Activated CD8-positive, alpha-beta memory T cell treated with anti-CD3 and anti-CD28 coated beads for 36 hours (primary cell): ENCODE measurements around the gene VANGL2. TPM values are rescaled to one million over a fixed set of nuclear protein-coding genes. Genes with fewer than 3 reads are reported as not detected.
"Not testable (repeated sequence)": the region's sequence is repeated elsewhere in the genome, so short reads cannot be mapped to it uniquely, and the experiment has no call there.

ENCODE experiments used
- CTCF ChIA-PET: fragments of 350-600 bp; sonication (Branson Sonifier 250); formaldehyde crosslinking; loops from one replicate; lab custom pipeline; 2021; ENCODE audit warnings: antibody characterized with exemption; lab: Charles Lee
- POLR2A ChIA-PET: fragments of 350-600 bp; sonication (Branson Sonifier 250); formaldehyde crosslinking; loops from one replicate; lab custom pipeline; 2021; ENCODE audit warnings: antibody characterized with exemption; lab: Charles Lee
- total RNA-seq, 2 experiments: library from RNA; stranded (reverse); gene quantifications; one replicate each; pipeline ENCODE4 v1.2.3, GENCODE V29; 2021

Gene VANGL2
- total RNA-seq, 2 experiments from 2014 or later: 0.04 to 0.06 TPM

- POLR2A ChIA-PET: no interaction called here
- CTCF ChIA-PET: no interaction called here
Observed at GRCh38 chr1:160367516-160367900, 32.9 kb upstream of the VANGL2 start.

- CTCF ChIA-PET: no interaction called here
- POLR2A ChIA-PET: no interaction called here
Observed at GRCh38 chr1:160367934-160368923, 32.1 kb upstream of the VANGL2 start.

GRCh38 chr1:160369087-160369486, 31.3 kb upstream of the VANGL2 start:
- CTCF ChIA-PET: no interaction called here

DNA sequence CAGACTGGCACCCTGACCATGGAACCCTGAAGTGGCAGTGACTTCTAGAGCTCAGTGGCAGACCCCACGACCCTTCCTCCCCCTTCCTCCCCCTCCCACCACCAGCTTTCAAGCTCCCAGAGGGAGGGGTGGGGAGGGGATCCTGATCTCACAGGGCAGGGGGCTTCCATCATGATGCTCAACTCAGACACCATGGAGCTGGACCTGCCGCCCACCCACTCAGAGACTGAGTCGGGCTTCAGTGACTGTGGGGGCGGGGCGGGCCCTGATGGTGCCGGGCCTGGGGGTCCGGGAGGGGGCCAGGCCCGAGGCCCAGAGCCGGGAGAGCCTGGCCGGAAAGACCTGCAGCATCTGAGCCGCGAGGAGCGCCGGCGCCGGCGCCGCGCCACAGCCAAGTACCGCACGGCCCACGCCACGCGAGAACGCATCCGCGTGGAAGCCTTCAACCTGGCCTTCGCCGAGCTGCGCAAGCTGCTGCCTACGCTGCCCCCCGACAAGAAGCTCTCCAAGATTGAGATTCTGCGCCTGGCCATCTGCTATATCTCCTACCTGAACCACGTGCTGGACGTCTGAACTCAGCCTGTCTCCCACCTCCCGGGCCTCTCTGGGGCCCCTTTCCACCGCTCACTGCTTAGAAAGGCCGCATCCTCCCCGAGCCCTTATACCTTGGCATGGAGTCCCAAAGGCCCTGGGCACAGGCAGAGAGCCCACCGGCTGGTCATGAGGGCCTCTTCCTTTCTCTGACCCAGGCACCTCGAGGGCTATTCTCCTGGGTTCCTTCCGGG, 29.6 kb upstream of the VANGL2 start:
- POLR2A ChIA-PET: no interaction called here
- CTCF ChIA-PET: interaction anchor here (1.5 kb wide), 1 partner anchor 80 kb away, joined by 3 read pairs; no protein-coding TSS in a partner anchor

More at GRCh38 chr1:160369087-160369486, 31.3 kb upstream of the VANGL2 start:
- POLR2A ChIA-PET: no interaction called here

GRCh38 chr1:160371346-160371631, 29.1 kb upstream of the VANGL2 start:
- CTCF ChIA-PET: interaction anchor here (1.5 kb wide), 1 partner anchor 80 kb away, joined by 3 read pairs; no protein-coding TSS in a partner anchor
- POLR2A ChIA-PET: no interaction called here

GRCh38 chr1:160371756-160372155, 28.6 kb upstream of the VANGL2 start:
- ChIA-PET CTCF (interaction anchor here (1.5 kb wide), 1 partner anchor 81 kb away, joined by 3 read pairs; no protein-coding TSS in a partner anchor), POLR2A (no interaction called here)

DNA sequence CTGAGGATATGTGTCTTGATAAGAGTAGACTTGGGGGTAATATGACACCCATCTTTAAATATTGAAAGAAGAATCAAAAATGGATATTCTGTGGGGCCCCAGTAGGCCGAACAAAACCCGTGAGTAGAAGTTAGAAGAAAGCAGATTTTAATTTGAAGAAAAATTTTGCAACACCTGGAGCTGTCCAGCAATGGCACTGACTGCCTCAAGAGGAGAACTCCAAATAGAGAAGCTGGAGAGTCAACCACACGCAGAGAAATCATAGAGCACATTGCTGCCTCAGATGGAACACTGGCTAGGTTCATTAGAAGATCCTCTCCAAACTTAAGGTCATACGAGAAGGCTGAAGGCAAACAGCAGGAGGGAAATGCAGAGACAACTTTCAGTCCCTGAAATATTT, 26.7 kb upstream of the VANGL2 start:
- POLR2A ChIA-PET: no interaction called here

DNA sequence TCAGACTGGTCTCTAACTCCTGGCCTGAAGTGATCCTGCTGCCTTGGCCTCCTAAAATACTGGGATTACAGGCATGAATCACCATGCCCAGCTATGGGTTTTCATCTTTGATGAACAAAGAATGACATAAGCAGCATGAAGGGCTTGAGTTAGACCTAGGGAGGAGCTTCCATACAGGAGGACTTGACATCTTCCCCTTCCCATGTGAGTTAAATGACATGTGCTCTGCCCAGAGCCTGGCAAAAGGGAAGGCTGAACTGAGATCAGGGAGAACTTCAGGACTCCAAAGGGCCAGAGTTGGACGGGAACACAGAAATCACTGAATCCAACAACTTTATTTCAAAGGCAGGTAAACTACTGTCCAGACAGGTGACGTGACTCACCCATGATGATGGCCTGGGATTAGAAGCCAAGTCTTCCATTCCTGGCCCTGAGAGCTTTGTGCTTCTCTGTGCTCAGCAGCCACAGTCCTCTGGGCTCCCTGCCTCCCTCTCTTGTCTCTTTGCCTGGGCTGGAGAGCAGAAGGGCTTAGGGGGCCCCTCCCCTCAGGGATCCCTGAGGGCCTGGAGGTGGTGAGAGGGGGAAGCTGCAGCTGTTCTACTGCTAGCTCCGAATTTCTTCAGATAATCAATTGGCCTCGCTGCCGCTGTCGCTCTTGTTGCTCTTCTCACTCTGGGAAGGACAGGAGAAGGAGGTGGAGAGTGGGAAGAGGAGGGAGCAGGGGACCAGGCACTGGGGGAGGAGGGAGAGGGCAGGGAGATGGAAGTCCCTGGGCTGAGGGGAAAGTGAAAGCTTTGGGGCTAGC, 25.9 kb upstream of the VANGL2 start:
- ChIA-PET CTCF (interaction anchor here (0.6 to 2.9 kb wide), 5 partner anchors 20 to 182 kb away, joined by 3 to 8 read pairs (median 4); no protein-coding TSS in a partner anchor), POLR2A (no interaction called here)

More for the DNA sequence above, 26.7 kb upstream of the VANGL2 start:
- CTCF ChIA-PET: interaction anchor here (2.9 kb wide), 1 partner anchor 19 kb away, joined by 8 read pairs; no protein-coding TSS in a partner anchor

- CTCF ChIA-PET: interaction anchor here (0.7 to 3.8 kb wide), 12 partner anchors 10 to 275 kb away, joined by 3 to 20 read pairs (median 4); no protein-coding TSS in a partner anchor
- POLR2A ChIA-PET: no interaction called here
Observed at GRCh38 chr1:160375788-160376524, 24.4 kb upstream of the VANGL2 start.

DNA sequence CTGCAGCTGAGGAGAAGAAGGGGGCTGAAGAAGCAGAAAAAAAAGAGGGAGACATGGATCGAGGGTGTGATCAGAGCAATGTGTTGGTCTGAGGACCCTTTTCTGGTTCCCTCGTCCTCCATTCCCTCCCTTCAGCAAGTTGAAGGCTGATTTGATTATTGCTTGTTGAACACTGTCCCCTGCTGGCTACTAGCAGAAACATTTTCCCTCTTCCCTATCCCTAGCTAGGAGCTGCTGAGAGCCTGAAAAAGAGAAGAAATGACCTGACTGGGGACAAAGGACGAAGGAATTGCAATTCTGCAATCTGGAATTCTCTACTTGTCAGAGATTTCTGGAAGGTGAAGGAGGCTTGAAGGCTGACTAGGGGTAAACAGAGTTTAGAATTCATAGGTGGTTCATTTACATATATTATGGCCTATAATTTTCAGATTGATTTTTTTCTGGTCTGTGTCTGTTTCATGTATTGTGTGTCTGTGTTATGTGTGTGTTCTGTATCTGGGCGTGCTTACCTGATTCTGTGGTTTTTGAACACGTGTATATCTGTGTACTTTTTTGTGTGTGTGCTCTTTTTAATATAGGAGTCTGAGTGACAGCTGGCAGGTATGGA, 23.7 kb upstream of the VANGL2 start:
- ChIA-PET CTCF (interaction anchor here (0.6 to 3.8 kb wide), 13 partner anchors 11 to 276 kb away, joined by 3 to 20 read pairs (median 4); no protein-coding TSS in a partner anchor), POLR2A (interaction anchor here (0.6 kb wide), 1 partner anchor 21 kb away, joined by 3 read pairs; no protein-coding TSS in a partner anchor)

DNA sequence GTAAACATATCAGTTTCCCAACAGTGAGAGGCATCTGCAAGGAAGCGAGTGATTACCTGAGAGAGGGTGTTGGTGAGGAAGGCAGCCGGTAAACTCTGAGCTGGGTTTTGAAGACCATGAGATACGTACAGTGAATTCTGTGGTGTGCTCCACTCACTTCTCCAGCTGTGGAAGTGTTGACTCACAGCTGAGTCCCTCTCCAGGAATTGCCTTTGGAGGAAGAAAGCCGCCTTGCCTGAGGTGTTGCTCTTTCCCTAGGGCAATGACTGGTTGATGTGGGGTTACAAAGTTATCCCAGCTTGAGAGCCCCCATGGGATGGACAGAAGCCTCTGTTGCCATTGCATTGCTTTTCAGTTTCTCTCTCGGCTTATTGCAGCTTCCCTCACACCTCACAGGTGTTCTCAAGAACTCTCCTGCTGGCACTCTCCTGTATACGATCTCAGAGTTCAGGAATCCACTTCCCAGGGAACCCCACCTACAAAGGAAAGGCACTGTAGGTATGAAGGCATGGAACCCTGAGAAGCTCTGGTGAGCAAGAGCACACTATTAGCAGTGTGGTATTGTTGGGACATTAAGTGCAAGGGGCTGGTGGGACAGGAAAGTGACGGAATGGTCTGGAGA, 22.7 kb upstream of the VANGL2 start:
- ChIA-PET CTCF (interaction anchor here (0.6 to 3.8 kb wide), 7 partner anchors 17 to 277 kb away, joined by 3 to 20 read pairs (median 5); no protein-coding TSS in a partner anchor), POLR2A (no interaction called here)

- CTCF ChIA-PET, POLR2A ChIA-PET: not testable (repeated sequence)
Observed at GRCh38 chr1:160384812-160385211, 15.6 kb upstream of the VANGL2 start.

DNA sequence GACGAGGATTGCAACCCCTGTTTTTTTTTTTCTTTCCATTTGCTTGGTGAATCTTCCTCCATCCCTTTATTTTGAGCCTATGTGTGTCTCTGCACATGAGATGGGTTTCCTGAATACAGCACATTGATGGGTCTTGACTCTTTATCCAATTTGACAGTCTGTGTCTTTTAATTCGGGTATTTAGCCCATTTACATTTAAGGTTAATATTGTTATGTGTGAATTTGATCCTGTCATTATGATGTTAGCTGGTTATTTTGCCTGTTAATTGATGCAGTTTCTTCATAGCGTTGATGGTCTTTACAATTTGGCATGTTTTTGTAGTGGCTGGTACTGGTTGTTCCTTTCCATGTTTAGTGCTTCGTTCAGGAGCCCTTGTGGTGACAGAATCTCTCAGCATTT, 12.0 kb upstream of the VANGL2 start:
- POLR2A ChIA-PET: not testable (repeated sequence)
- CTCF ChIA-PET: interaction anchor here (0.6 kb wide), 2 partner anchors 153 to 308 kb away, joined by 3 read pairs; no protein-coding TSS in a partner anchor

DNA sequence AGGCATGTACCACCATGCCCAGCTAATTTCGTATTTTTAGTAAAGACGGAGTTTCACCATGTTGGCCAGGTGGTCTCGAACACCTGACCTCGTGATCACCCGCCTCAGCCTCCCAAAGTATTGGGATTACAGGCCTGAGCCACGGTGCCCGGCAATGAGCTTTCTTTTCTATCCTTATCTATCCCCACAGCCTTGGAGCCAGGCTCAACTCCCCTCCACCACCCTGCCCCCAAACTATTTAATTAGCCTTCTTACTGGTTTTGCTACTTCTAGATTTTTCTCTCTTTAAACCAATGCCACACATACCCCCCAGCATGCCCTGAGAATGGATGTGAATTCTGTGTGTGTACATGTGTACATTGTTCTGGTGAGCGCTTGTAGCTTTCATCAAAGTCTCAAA, 5.7 kb upstream of the VANGL2 start:
- ChIA-PET CTCF (no interaction called here), POLR2A (no interaction called here)

DNA sequence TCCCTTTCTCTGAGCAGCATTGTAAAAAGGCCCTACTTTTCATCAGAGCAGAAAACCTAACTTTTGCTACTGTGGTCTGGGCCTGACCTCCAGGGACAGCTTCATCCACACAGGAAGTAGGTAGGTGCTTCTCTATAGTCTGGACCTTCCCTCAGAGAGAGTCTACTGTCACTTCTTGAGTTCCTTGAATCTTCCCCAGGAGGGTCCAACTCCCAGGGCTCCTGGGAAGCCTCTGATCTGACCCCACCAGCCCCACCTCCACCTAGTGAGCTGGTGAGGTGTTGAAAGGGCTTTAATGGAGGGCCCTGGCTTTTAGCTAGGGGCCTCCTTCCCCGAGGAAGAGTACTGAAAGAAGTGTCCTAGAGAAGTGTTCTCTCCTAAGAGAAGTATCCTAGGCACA, 2.7 kb upstream of the VANGL2 start:
- ChIA-PET POLR2A (no interaction called here), CTCF (interaction anchor here (1.9 kb wide), 1 partner anchor 21 kb away, joined by 6 read pairs; no protein-coding TSS in a partner anchor)

DNA sequence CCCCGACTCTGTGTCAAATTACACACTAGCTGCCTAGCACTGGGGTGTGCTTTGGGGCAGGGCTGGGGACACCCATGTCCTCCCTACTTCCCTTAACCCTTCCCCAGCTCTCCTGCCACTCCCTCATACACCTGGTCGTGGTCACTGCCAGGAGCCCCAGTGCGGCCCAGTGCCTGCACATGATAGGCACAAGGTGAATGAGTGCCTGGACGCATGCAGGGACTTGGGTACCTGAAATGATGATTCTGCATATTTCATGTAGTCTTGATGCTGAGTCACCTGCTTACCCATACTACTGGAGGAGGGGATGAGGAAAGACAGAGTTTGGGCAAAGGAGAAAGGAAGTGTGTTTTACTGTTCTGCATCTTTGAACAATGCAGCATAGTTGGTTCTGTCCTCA, 1.5 kb upstream of the VANGL2 start:
- POLR2A ChIA-PET: no interaction called here
- CTCF ChIA-PET: no interaction called here

DNA sequence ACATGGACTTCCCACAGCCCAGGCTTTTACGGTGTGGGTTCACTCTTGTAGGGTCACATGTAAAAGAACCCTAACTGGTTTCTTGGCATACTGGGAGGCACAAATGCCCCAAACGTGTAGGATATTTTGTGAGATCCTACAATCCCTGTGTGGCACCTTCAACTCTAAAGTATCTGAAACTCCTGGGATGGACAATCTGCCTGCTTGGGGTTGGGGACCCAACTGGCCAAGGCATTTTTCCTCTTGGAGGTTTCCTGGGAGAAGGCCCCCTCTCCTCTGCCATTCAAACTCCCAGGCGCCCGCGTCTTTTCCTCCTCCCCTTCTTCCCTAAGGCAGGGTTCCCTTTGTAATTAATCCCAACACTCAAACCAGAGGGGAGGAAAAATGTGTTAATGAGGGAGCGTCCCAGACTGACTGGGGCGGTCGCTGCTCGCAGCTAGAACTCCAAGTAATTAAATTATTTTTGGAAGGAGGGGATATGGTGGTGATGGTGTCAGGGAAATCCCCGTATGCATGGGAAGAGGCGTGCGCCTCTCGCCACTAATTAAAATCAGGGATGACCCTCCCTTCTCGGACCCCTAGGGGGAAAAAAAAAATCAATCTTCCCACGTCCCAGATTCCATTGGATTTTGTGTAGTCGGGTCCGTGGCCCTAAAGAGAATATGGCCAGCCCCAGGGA, 681 bp upstream of the VANGL2 start:
- POLR2A ChIA-PET: no interaction called here
- CTCF ChIA-PET: no interaction called here
